ENCODE data around the gene TCEA2. TPM values are rescaled to one million over a fixed set of nuclear protein-coding genes. Genes with fewer than 3 reads are reported as not detected.

The TCEA2 gene
- total RNA-seq, 2 experiments from 2014 or later: 36.4 to 71.2 TPM

GRCh38 chr20:64096535-64096934 is 33.5 kb downstream of the TCEA2 start:
- H3K9me3 ChIP-seq (ENCODE audit: low read length): no peaks in the 10 kb centered on the region
- DNase-seq (ENCODE audit: low spot score): no peak
- CTCF ChIA-PET (ENCODE audit: unreplicated experiment): no interaction called here
- H3K9me2 ChIP-seq (ENCODE audit: insufficient read depth, low read length): no peaks in the 10 kb centered on the region
- H4K20me1 ChIP-seq (ENCODE audit: insufficient read depth, low read length): no peaks in the 10 kb centered on the region
- H3K36me3 ChIP-seq (ENCODE audit: insufficient read depth, low read length): no peaks in the 10 kb centered on the region
- H3K4me2 ChIP-seq (ENCODE audit: low read length): no peak overlapping the region
- BruUV-seq (replicated peaks): no TSS peak
- POLR2A ChIA-PET: no interaction called here
- no peak for TF ChIP-seq CTCF (conservative IDR thresholded peaks at IDR 0.05; ENCODE audit: low read length)
- no peak for TF ChIP-seq EZH2phosphoT487 (IDR thresholded peaks at IDR 0.05; ENCODE audit: borderline replicate concordance, low read depth, low read length)
- no peak overlapping the region for H2AFZ ChIP-seq (ENCODE audit: low read length)
- no peak overlapping the region for H3K27ac ChIP-seq (ENCODE audit: low read depth, low read length, poor library complexity, severe bottlenecking)
- intact Hi-C loops (cut with micrococcal nuclease; ENCODE audit: unreplicated experiment): no loop called here
- H3K4me1 ChIP-seq (ENCODE audit: insufficient read depth, low read length, poor library complexity, severe bottlenecking): peaks cover 28% of the 10 kb centered on the region
- no peak overlapping the region for H3K4me3 ChIP-seq (ENCODE audit: low read depth, low read length, poor library complexity, severe bottlenecking)
- H3K79me2 ChIP-seq (ENCODE audit: insufficient read depth, low read depth, low read length): no peaks in the 10 kb centered on the region

- ChIA-PET POLR2A (no interaction called here), CTCF (ENCODE audit: unreplicated experiment) (no interaction called here)
- H4K20me1 ChIP-seq (ENCODE audit: insufficient read depth, low read length): no peaks in the 10 kb centered on the region
- H3K4me2 ChIP-seq (ENCODE audit: low read length): no peak overlapping the region
- H3K4me3 ChIP-seq (ENCODE audit: low read depth, low read length, poor library complexity, severe bottlenecking): no peak overlapping the region
- H3K9me3 ChIP-seq (ENCODE audit: low read length): no peaks in the 10 kb centered on the region
- no TSS peak for BruUV-seq (replicated peaks)
- H3K9me2 ChIP-seq (ENCODE audit: insufficient read depth, low read length): no peaks in the 10 kb centered on the region
- H2AFZ ChIP-seq (ENCODE audit: low read length): no peak overlapping the region
- H3K4me1 ChIP-seq (ENCODE audit: insufficient read depth, low read length, poor library complexity, severe bottlenecking): peaks cover 36% of the 10 kb centered on the region
- intact Hi-C loops (cut with micrococcal nuclease; ENCODE audit: unreplicated experiment): no loop called here
- TF ChIP-seq CTCF (conservative IDR thresholded peaks at IDR 0.05; ENCODE audit: low read length) (no peak), EZH2phosphoT487 (IDR thresholded peaks at IDR 0.05; ENCODE audit: borderline replicate concordance, low read depth, low read length) (no peak)
- no peak for DNase-seq (ENCODE audit: low spot score)
- no peak overlapping the region for H3K27ac ChIP-seq (ENCODE audit: low read depth, low read length, poor library complexity, severe bottlenecking)
- no peaks in the 10 kb centered on the region for H3K79me2 ChIP-seq (ENCODE audit: insufficient read depth, low read depth, low read length)
- H3K36me3 ChIP-seq (ENCODE audit: insufficient read depth, low read length): no peaks in the 10 kb centered on the region
These were observed 35.5 kb downstream of the TCEA2 start for GRCh38 chr20:64098471-64099013.

- Histone ChIP-seq H3K9me2 (ENCODE audit: insufficient read depth, low read length) (no peaks in the 10 kb centered on the region), H3K9me3 (ENCODE audit: low read length) (no peaks in the 10 kb centered on the region), H3K79me2 (ENCODE audit: insufficient read depth, low read depth, low read length) (no peaks in the 10 kb centered on the region), H3K4me2 (ENCODE audit: low read length) (peak overlapping the region; percentile 62), H2AFZ (ENCODE audit: low read length) (no peak overlapping the region), H3K36me3 (ENCODE audit: insufficient read depth, low read length) (no peaks in the 10 kb centered on the region), H4K20me1 (ENCODE audit: insufficient read depth, low read length) (no peaks in the 10 kb centered on the region), H3K4me1 (ENCODE audit: insufficient read depth, low read length, poor library complexity, severe bottlenecking) (peaks cover 36% of the 10 kb centered on the region), H3K4me3 (ENCODE audit: low read depth, low read length, poor library complexity, severe bottlenecking) (no peak overlapping the region), H3K27ac (ENCODE audit: low read depth, low read length, poor library complexity, severe bottlenecking) (peak overlapping the region; percentile 60)
- intact Hi-C loops (cut with micrococcal nuclease; ENCODE audit: unreplicated experiment): no loop called here
- ChIA-PET POLR2A (interaction anchor here (0.7 to 1.0 kb wide), 2 partner anchors 20 to 28 kb away, joined by 5 read pairs; partner anchors contain the start of genes OPRL1 and RGS19), CTCF (ENCODE audit: unreplicated experiment) (interaction anchor here (0.8 to 1.5 kb wide), 3 partner anchors 9 to 119 kb away, joined by 3 to 7 read pairs (median 3); partner anchors contain the start of gene OPRL1)
- TF ChIP-seq CTCF (conservative IDR thresholded peaks at IDR 0.05; ENCODE audit: low read length) (no peak), EZH2phosphoT487 (IDR thresholded peaks at IDR 0.05; ENCODE audit: borderline replicate concordance, low read depth, low read length) (no peak)
- no peak for DNase-seq (ENCODE audit: low spot score)
- BruUV-seq (replicated peaks): no TSS peak
These were observed 36.2 kb downstream of the TCEA2 start for GRCh38 chr20:64099086-64099786.
